Prostate gland (tissue), 2 donors: ENCODE results near the gene PLCB2. TPM values are rescaled to one million over a fixed set of nuclear protein-coding genes. Genes with fewer than 3 reads are reported as not detected.

ENCODE experiments used
- DNase-seq: peaks from one replicate; pipeline ENCODE4 v3.0.0-alpha.2; 2019; ENCODE audit warnings: low spot score
- H3K27ac ChIP-seq, 2 donors: fragments of 200-600 bp; sonication (generic); 2 replicates each; pipeline ENCODE4 v1.5.1; 2017 to 2019
- H3K27me3 ChIP-seq: fragments of 200-600 bp; sonication (generic); replicated peaks from 2 replicates; pipeline ENCODE4 v1.5.1; 2019; ENCODE audit not compliant: insufficient read depth
- H3K36me3 ChIP-seq, 2 donors: fragments of 200-600 bp; sonication (generic); 1 replicate in 1 of 2; 2 replicates in 1 of 2; pipeline versions ENCODE4 v1.5.1 to v1.8.1; 2017 to 2019
- H3K4me1 ChIP-seq: fragments of 200-600 bp; sonication (generic); replicated peaks from 2 replicates; pipeline ENCODE4 v1.5.1; 2019
- H3K4me3 ChIP-seq, 2 donors: fragments of 200-600 bp; sonication (generic); 2 replicates each; pipeline ENCODE4 v1.5.1; 2017 to 2019
- H3K9me3 ChIP-seq: fragments of 200-600 bp; sonication (generic); 2 replicates; pipeline ENCODE4 v1.5.1; 2017
- CTCF ChIP-seq, 4 experiments: fragments of 200-600 bp in 2 of 4; fragments of 450-650 bp in 2 of 4; sonication (generic) in 2 of 4; IDR thresholded peaks; 1 replicate in 3 of 4; 2 replicates in 1 of 4; pipeline ENCODE4 v1.5.1; 2016 to 2019; ENCODE audit warnings: antibody characterized with exemption in 4 of 4, mild to moderate bottlenecking in 2 of 4, moderate library complexity in 2 of 4
- POLR2A ChIP-seq: fragments of 450-650 bp; IDR thresholded peaks from one replicate; pipeline ENCODE4 v1.6.1; 2016; ENCODE audit warnings: antibody characterized with exemption, mild to moderate bottlenecking
- POLR2AphosphoS5 ChIP-seq: sonication (generic); formaldehyde crosslinking; IDR thresholded peaks from one replicate; pipeline ENCODE4 v1.6.1; 2017; ENCODE audit warnings: antibody characterized with exemption
- WGBS: methylation state at CpG from one replicate; pipeline ENCODE4 v1.1.5; 2018; 5-methylcytosine and 5-hydroxymethylcytosine counted together
- intact Hi-C: fragments of 100-400 bp; cut with DNase I; formaldehyde crosslinking; loops from one replicate; pipeline ENCODE4 v1.14.2; 2022
- total RNA-seq, 2 donors: library from RNA; depleted of rRNA; stranded (reverse); fragments of >200 nt; gene quantifications; one replicate each; pipeline ENCODE4 v1.1.0, GENCODE V29; 2016

Gene PLCB2
- total RNA-seq, 2 donors from 2014 or later = 1.5 to 13.0 TPM

- 94% methylated on average over 7 of the region's 7 CpGs for WGBS
- no peak overlapping the region for H3K27ac ChIP-seq
- no peaks in the 10 kb centered on the region for H3K4me1 ChIP-seq
These were observed 23.9 kb upstream of the PLCB2 start for GRCh38 chr15:40331637-40332036.

GRCh38 chr15:40331026-40331425 is 23.3 kb upstream of the PLCB2 start:
- 90% methylated on average over 7 of the region's 7 CpGs for WGBS
- no peak for DNase-seq
- no peaks in the 10 kb centered on the region for H3K36me3 ChIP-seq
- H3K27me3 ChIP-seq = no peaks in the 10 kb centered on the region
- no peak overlapping the region for H3K4me3 ChIP-seq
- intact Hi-C loops = no loop called here
- no peak overlapping the region for H3K27ac ChIP-seq
- TF ChIP-seq CTCF (IDR thresholded peaks at IDR 0.05) (no peak), POLR2A (no peak), POLR2AphosphoS5 (no peak)
- no peaks in the 10 kb centered on the region for H3K4me1 ChIP-seq
- no peaks in the 10 kb centered on the region for H3K9me3 ChIP-seq

More at GRCh38 chr15:40331637-40332036, 23.9 kb upstream of the PLCB2 start:
- DNase-seq = no peak
- H3K9me3 ChIP-seq = no peaks in the 10 kb centered on the region
- H3K27me3 ChIP-seq = no peaks in the 10 kb centered on the region
- H3K4me3 ChIP-seq = no peak overlapping the region
- no peak for TF ChIP-seq POLR2AphosphoS5
- TF ChIP-seq CTCF (IDR thresholded peaks at IDR 0.05) = no peak
- TF ChIP-seq POLR2A = no peak
- H3K36me3 ChIP-seq = no peaks in the 10 kb centered on the region
- intact Hi-C loops = no loop called here

GRCh38 chr15:40330368-40330836 is 22.7 kb upstream of the PLCB2 start:
- no peaks in the 10 kb centered on the region for H3K9me3 ChIP-seq
- H3K27ac ChIP-seq = no peak overlapping the region
- no peak overlapping the region for H3K4me3 ChIP-seq
- H3K4me1 ChIP-seq = no peaks in the 10 kb centered on the region
- intact Hi-C loops = no loop called here
- 45% methylated on average over 5 of the region's 5 CpGs for WGBS
- no peak for TF ChIP-seq POLR2AphosphoS5
- no peak for TF ChIP-seq CTCF (IDR thresholded peaks at IDR 0.05)
- TF ChIP-seq POLR2A = no peak
- H3K36me3 ChIP-seq = no peaks in the 10 kb centered on the region
- H3K27me3 ChIP-seq = no peaks in the 10 kb centered on the region
- no peak for DNase-seq

- Histone ChIP-seq H3K27me3 (no peaks in the 10 kb centered on the region), H3K27ac (no peak overlapping the region), H3K4me3 (no peak overlapping the region), H3K36me3 (no peaks in the 10 kb centered on the region), H3K9me3 (no peaks in the 10 kb centered on the region), H3K4me1 (peaks cover under 1% of the 10 kb centered on the region)
- DNase-seq = no peak
- TF ChIP-seq POLR2AphosphoS5 (no peak), POLR2A (no peak), CTCF (IDR thresholded peaks at IDR 0.05) (no peak)
- WGBS = 78% methylated on average over 7 of the region's 7 CpGs
- intact Hi-C loops = no loop called here
These were observed 22.1 kb upstream of the PLCB2 start for GRCh38 chr15:40329804-40330203.

GRCh38 chr15:40328751-40329150 is 21.0 kb upstream of the PLCB2 start:
- no peak for TF ChIP-seq CTCF (IDR thresholded peaks at IDR 0.05)
- TF ChIP-seq POLR2AphosphoS5 = no peak
- TF ChIP-seq POLR2A = no peak
- no peaks in the 10 kb centered on the region for H3K27me3 ChIP-seq
- no peak for DNase-seq
- intact Hi-C loops = no loop called here
- no peaks in the 10 kb centered on the region for H3K9me3 ChIP-seq
- no peaks in the 10 kb centered on the region for H3K36me3 ChIP-seq
- no peak overlapping the region for H3K27ac ChIP-seq
- no peak overlapping the region for H3K4me3 ChIP-seq
- WGBS = 71% methylated on average over 5 of the region's 5 CpGs
- H3K4me1 ChIP-seq = peaks cover 4% of the 10 kb centered on the region
